HepG2 (cell line): ENCODE measurements around the gene PPM1E. TPM values are rescaled to one million over a fixed set of nuclear protein-coding genes. Genes with fewer than 3 reads are reported as not detected.

Experiments used
- ATAC-seq: fragments of 200-7000 bp; cut with Tn5 transposase; 3 replicates; pipeline ENCODE4 v1.9.1; 2020; ENCODE audit warnings: mild to moderate bottlenecking, moderate library complexity
- BruUV-seq: library from RNA; stranded (reverse); fragments of 400-500 nt; replicated peaks from 2 replicates; lab custom pipeline; 2021; lab: Mats Ljungman, UMichigan
- CTCF ChIA-PET: fragments of 300-600 bp; formaldehyde crosslinking; extraction: SDS; loops from one replicate; lab custom pipeline; 2021; ENCODE audit warnings: low total read pairs, inconsistent platforms, low intra/inter-chr PET ratio; lab: Yijun Ruan, JAX
- POLR2A ChIA-PET: fragments of 350-600 bp; sonication (Branson Sonifier 250); formaldehyde crosslinking; loops from one replicate; lab custom pipeline; 2020; ENCODE audit warnings: antibody characterized with exemption, inconsistent platforms; lab: Yijun Ruan, JAX
- DNase-seq: peaks from one replicate; pipeline ENCODE4 v3.0.0-alpha.2; 2015; ENCODE audit warnings: low spot score
- FAIRE-seq: peaks from 3 replicates; lab custom pipeline; 2011; peaks lifted over from hg19 to GRCh38; lab: Jason Lieb, UNC
- H2AFZ ChIP-seq: one replicate; pipeline ENCODE4 v1.6.1; 2011; ENCODE audit warnings: low read length, inconsistent platforms
- H3K27ac ChIP-seq: fragments of 300-600 bp; 3 replicates; pipeline ENCODE4 v1.8.0; 2011; ENCODE audit warnings: mixed run types, mild to moderate bottlenecking, mixed read lengths, low read length, inconsistent platforms; ENCODE audit not compliant: insufficient read depth; ENCODE audit errors: extremely low read length
- H3K27me3 ChIP-seq, 2 experiments: fragments of 200-600 bp in 1 of 2; 2 replicates in 1 of 2; 3 replicates in 1 of 2; pipeline versions ENCODE4 v1.6.0 to v1.8.0; 2011; ENCODE audit warnings: low read length in 2 of 2, mild to moderate bottlenecking in 2 of 2, moderate library complexity in 2 of 2, inconsistent platforms in 1 of 2; ENCODE audit not compliant: insufficient read depth in 2 of 2, control insufficient read depth in 1 of 2
- H3K36me3 ChIP-seq, 2 experiments: fragments of 200-600 bp in 1 of 2; replicated peaks in 1 of 2; 2 replicates in 1 of 2; 3 replicates in 1 of 2; pipeline versions ENCODE4 v1.5.1 to v1.8.0; 2011; ENCODE audit warnings: low read length in 2 of 2, inconsistent platforms in 1 of 2; ENCODE audit not compliant: insufficient read depth in 2 of 2, control insufficient read depth in 1 of 2
- H3K4me1 ChIP-seq: 2 replicates; pipeline ENCODE4 v1.5.1; 2012; ENCODE audit warnings: low read length, inconsistent platforms; ENCODE audit not compliant: insufficient read depth
- H3K4me2 ChIP-seq: 2 replicates; pipeline ENCODE4 v1.6.0; 2011; ENCODE audit warnings: low read depth, low read length, inconsistent platforms
- H3K4me3 ChIP-seq, 3 experiments: fragments of 200-600 bp in 1 of 3; sonication (generic), shearing (Covaris generic) in 1 of 3; replicated peaks in 1 of 3; 2 replicates each; pipeline ENCODE4 v1.5.1; 2011 to 2016; ENCODE audit warnings: low read length in 3 of 3, inconsistent platforms in 2 of 3, low read depth in 2 of 3, mild to moderate bottlenecking in 2 of 3, control low read depth in 1 of 3, mixed read lengths in 1 of 3; ENCODE audit not compliant: insufficient read depth in 1 of 3
- H3K79me2 ChIP-seq: one replicate; pipeline ENCODE4 v1.6.1; 2011; ENCODE audit warnings: low read length, inconsistent platforms; ENCODE audit not compliant: insufficient read depth
- H3K9ac ChIP-seq: 2 replicates; pipeline ENCODE4 v1.6.0; 2011; ENCODE audit warnings: mild to moderate bottlenecking, low read depth, low read length, inconsistent platforms; ENCODE audit not compliant: insufficient read depth
- H3K9me3 ChIP-seq: 2 replicates; pipeline ENCODE4 v1.5.1; 2012; ENCODE audit warnings: mild to moderate bottlenecking, low read length
- H4K20me1 ChIP-seq: 2 replicates; pipeline ENCODE4 v1.6.0; 2011; ENCODE audit warnings: inconsistent platforms, mild to moderate bottlenecking, low read length, moderate library complexity; ENCODE audit not compliant: insufficient read depth
- AFF4 ChIP-seq: sonication (generic); formaldehyde crosslinking; IDR thresholded peaks from 2 replicates; pipeline ENCODE4 v1.4.0; 2020; ENCODE audit warnings: missing genetic modification reagents
- DNMT3B ChIP-seq: conservative IDR thresholded peaks from 2 replicates; pipeline ENCODE4 v1.6.1; 2016; ENCODE audit warnings: missing biosample characterization, control low read depth
- FOXO4 ChIP-seq: sonication (generic); formaldehyde crosslinking; conservative IDR thresholded peaks from 2 replicates; pipeline ENCODE4 v1.8.1; 2023; ENCODE audit warnings: missing genetic modification reagents
- HNF4G ChIP-seq, 2 experiments: sonication (generic) in 1 of 2; formaldehyde crosslinking in 1 of 2; IDR thresholded peaks; 2 replicates each; pipeline versions ENCODE4 v1.4.0 to v1.6.1; 2011 to 2020; ENCODE audit warnings: borderline replicate concordance in 2 of 2, low read depth in 2 of 2, mild to moderate bottlenecking in 2 of 2, low read length in 1 of 2, missing genetic modification reagents in 1 of 2, moderate library complexity in 1 of 2
- KLF9 ChIP-seq: IDR thresholded peaks from 2 replicates; pipeline ENCODE4 v1.6.1; 2016; ENCODE audit warnings: low read depth
- PLRG1 ChIP-seq: fragments of 450-650 bp; conservative IDR thresholded peaks from 2 replicates; pipeline ENCODE4 v1.6.1; 2016
- RCOR2 ChIP-seq: IDR thresholded peaks from 2 replicates; pipeline ENCODE4 v1.6.1; 2016; ENCODE audit warnings: missing biosample characterization, missing genetic modification reagents
- RFXANK ChIP-seq: IDR thresholded peaks from 2 replicates; pipeline ENCODE4 v1.6.1; 2016
- WIZ ChIP-seq: sonication (generic); formaldehyde crosslinking; IDR thresholded peaks from 2 replicates; pipeline ENCODE4 v1.5.1; 2020; ENCODE audit warnings: mild to moderate bottlenecking, missing genetic modification reagents
- ZBTB33 ChIP-seq: sonication (generic); formaldehyde crosslinking; IDR thresholded peaks from 2 replicates; pipeline ENCODE4 v1.4.0; 2020; ENCODE audit warnings: missing genetic modification reagents
- ZBTB49 ChIP-seq: sonication (generic); formaldehyde crosslinking; IDR thresholded peaks from 2 replicates; pipeline ENCODE4 v1.4.0; 2020; ENCODE audit warnings: missing genetic modification reagents, borderline replicate concordance
- ZFP62 ChIP-seq: sonication (generic); formaldehyde crosslinking; IDR thresholded peaks from 2 replicates; pipeline ENCODE4 v1.4.0; 2020; ENCODE audit warnings: missing genetic modification reagents
- ZMAT3 ChIP-seq: sonication (generic); formaldehyde crosslinking; conservative IDR thresholded peaks from 2 replicates; pipeline ENCODE4 v1.7.0; 2021; ENCODE audit warnings: missing genetic modification reagents
- ZNF12 ChIP-seq: sonication (generic); formaldehyde crosslinking; IDR thresholded peaks from 2 replicates; pipeline ENCODE4 v1.5.0; 2020; ENCODE audit warnings: missing genetic modification reagents
- ZNF543 ChIP-seq: sonication (generic); formaldehyde crosslinking; IDR thresholded peaks from 2 replicates; pipeline ENCODE4 v1.4.0; 2020; ENCODE audit warnings: mild to moderate bottlenecking, missing genetic modification reagents
- ZNF672 ChIP-seq: sonication (generic); formaldehyde crosslinking; IDR thresholded peaks from 2 replicates; pipeline ENCODE4 v1.8.1; 2022; ENCODE audit warnings: missing genetic modification reagents
- ZNF674 ChIP-seq: sonication (generic); formaldehyde crosslinking; IDR thresholded peaks from 2 replicates; pipeline ENCODE4 v1.5.0; 2020; ENCODE audit warnings: low read depth, mild to moderate bottlenecking, missing genetic modification reagents
- ZNF850 ChIP-seq: sonication (generic); formaldehyde crosslinking; conservative IDR thresholded peaks from 2 replicates; pipeline ENCODE4 v1.9.0; 2021; ENCODE audit warnings: mild to moderate bottlenecking, missing genetic modification reagents
- WGBS: methylation state at CpG from one replicate; pipeline ENCODE4 v1.1.6; 2017; ENCODE audit warnings: low lambda C conversion rate; 5-methylcytosine and 5-hydroxymethylcytosine counted together
- in situ Hi-C: cut with HindIII; loops from 2 replicates; pipeline ENCODE4 v1.10.0; 2017; ENCODE audit warnings: low pct_unique_long_range_greater_than_20kb; ENCODE audit not compliant: extremely low pct_ligation_motif_present
- intact Hi-C: fragments of 100-400 bp; cut with micrococcal nuclease; formaldehyde crosslinking; loops from one replicate; pipeline ENCODE4 v1.10.0; 2022; ENCODE audit not compliant: unreplicated experiment
- polyA plus RNA-seq, 8 experiments: library from polyadenylated mRNA; depleted of rRNA in 3 of 8; stranded (reverse) in 7 of 8; unstranded in 1 of 8; fragments of >200 nt; fragmentation: Illumina TruSeq in 4 of 8; extraction: Trizol in 4 of 8; gene quantifications; 2 replicates each; pipeline versions ENCODE4 v1.2.1 to v1.2.3, GENCODE V29; 2011 to 2016; ENCODE audit warnings: low read depth in 4 of 8, missing spikeins in 1 of 8, mixed read lengths in 1 of 8; ENCODE audit not compliant: insufficient read depth in 1 of 8
- total RNA-seq, 5 experiments: library from RNA; depleted of rRNA; stranded (reverse); fragments of >200 nt; fragmentation: Illumina TruSeq; extraction: Trizol; gene quantifications; 2 replicates each; pipeline ENCODE4 v1.2.3, GENCODE V29; 2016; ENCODE audit warnings: low read depth in 1 of 5

Gene PPM1E
- total and polyA plus RNA-seq, 2 of the 13 experiments (the other 11 are each of a cell fraction or from before 2014, with no cell fraction given): 0.15 TPM; not detected in 1

- no peaks in the 10 kb centered on the region for H3K9me3 ChIP-seq
- no peak overlapping the region for H3K9ac ChIP-seq
- TF ChIP-seq HNF4G (IDR thresholded peaks at IDR 0.05; ENCODE audit: borderline replicate concordance, low read depth, low read length) (no peak), HNF4G (CRISPR knock-in tag; IDR thresholded peaks at IDR 0.05; ENCODE audit: borderline replicate concordance, low read depth) (no peak), ZNF850 (CRISPR knock-in tag) (no peak), ZNF672 (CRISPR knock-in tag) (no peak), PLRG1 (no peak), ZNF543 (CRISPR knock-in tag) (no peak), ZBTB33 (CRISPR knock-in tag) (no peak), RFXANK (CRISPR knock-in tag) (no peak), RCOR2 (CRISPR knock-in tag) (no peak), AFF4 (CRISPR knock-in tag) (no peak), WIZ (CRISPR knock-in tag) (no peak), ZNF674 (CRISPR knock-in tag) (no peak), ZMAT3 (CRISPR knock-in tag) (no peak), KLF9 (CRISPR knock-in tag) (no peak), ZBTB49 (CRISPR knock-in tag) (no peak), ZNF12 (no peak), ZFP62 (CRISPR knock-in tag) (no peak), FOXO4 (CRISPR knock-in tag) (no peak), DNMT3B (CRISPR knock-in tag) (no peak)
- no peaks in the 10 kb centered on the region for H3K79me2 ChIP-seq
- no TSS peak for BruUV-seq
- DNase-seq (no peak), ATAC-seq (no peak), FAIRE-seq (no peak)
- intact Hi-C loops: no loop called here
- no peaks in the 10 kb centered on the region for H3K36me3 ChIP-seq
- WGBS: 91% methylated on average over 6 of the region's 6 CpGs
- in situ Hi-C loops: no loop called here
- no peak overlapping the region for H3K4me2 ChIP-seq
- CTCF ChIA-PET: no interaction called here
- POLR2A ChIA-PET: no interaction called here
- no peak overlapping the region for H3K27ac ChIP-seq
- H2AFZ ChIP-seq: no peak overlapping the region
- H4K20me1 ChIP-seq: no peaks in the 10 kb centered on the region
- no peaks in the 10 kb centered on the region for H3K4me1 ChIP-seq
- H3K4me3 ChIP-seq: no peak overlapping the region
- no peaks in the 10 kb centered on the region for H3K27me3 ChIP-seq
Measured at GRCh38 chr17:58985971-58986370, 230.3 kb downstream of the PPM1E start.
